Kasumi-1 (cell line): Measurements from ENCODE around the gene TSC22D1.

Experiments
- DNase-seq, 2 experiments: peaks; one replicate each; lab custom pipeline; 2025; lab: John Stamatoyannopoulos, UW

Gene TSC22D1

GRCh38 chr13:44382635-44383145 is 193.4 kb downstream of the TSC22D1 start:
- DNase-seq, result no peak
